Measurements from ENCODE around the gene SMU1.
"Not testable (repeated sequence)": the region's sequence is repeated elsewhere in the genome, so short reads cannot be mapped to it uniquely, and the experiment has no call there.

The SMU1 gene

DNA sequence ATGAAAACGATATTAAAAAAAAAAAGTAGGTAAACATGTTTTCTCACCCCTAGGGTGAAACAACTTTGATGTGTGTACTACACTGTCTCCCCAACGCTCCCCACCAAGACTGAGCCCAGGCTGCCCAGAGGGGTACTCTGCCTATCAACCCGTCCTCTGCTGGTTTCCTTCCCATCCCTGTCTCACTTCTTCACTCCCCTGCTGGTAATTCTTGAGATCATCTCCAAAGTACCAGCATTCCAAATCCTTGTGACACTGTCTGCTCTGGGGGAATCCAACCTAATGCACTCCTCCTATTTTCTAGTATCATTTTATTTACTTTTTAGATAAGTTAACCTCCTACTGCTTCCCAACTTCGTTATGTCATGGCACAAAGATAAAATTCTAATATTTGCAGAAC, 68.7 kb downstream of the SMU1 start:
- DNase-seq, result no peak

DNA sequence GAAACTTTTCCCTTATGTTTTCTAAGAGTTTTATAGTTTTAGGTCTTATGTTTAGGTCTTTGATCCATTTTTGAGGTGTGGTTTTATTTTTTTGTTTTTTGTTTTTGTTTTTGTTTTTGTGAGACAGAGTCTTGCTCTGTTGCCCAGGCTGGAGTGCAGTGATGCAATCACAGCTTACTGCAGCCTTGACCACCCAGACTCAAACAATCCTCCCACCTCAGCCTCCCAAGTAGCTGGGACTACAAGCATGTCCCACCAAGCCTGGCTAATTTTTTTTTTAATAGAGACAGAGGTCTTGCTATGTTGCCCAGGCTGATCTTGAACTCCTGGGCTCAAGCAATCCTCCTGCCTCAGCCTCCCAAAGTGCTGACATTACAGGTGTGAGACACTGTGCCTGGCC, 71.1 kb downstream of the SMU1 start:
- not testable (repeated sequence) for DNase-seq

DNA sequence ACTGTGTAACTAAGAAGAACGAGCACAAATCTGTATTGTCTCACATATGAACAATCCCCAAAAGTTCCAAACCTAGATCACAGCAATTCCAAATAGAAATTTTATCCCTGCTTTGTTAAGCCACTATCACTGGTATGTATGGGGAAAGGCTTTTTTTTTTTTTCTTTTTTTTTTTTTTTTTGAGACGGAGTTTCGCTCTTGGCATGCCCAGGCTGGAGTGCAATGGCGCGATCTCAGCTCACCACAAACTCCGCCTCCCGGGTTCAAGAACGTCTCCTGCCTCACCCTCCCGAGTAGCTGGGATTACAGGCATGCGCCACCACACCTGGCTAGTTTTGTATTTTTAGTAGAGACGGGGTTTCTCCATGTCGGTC, 75.8 kb downstream of the SMU1 start:
- not testable (repeated sequence) for DNase-seq

DNA sequence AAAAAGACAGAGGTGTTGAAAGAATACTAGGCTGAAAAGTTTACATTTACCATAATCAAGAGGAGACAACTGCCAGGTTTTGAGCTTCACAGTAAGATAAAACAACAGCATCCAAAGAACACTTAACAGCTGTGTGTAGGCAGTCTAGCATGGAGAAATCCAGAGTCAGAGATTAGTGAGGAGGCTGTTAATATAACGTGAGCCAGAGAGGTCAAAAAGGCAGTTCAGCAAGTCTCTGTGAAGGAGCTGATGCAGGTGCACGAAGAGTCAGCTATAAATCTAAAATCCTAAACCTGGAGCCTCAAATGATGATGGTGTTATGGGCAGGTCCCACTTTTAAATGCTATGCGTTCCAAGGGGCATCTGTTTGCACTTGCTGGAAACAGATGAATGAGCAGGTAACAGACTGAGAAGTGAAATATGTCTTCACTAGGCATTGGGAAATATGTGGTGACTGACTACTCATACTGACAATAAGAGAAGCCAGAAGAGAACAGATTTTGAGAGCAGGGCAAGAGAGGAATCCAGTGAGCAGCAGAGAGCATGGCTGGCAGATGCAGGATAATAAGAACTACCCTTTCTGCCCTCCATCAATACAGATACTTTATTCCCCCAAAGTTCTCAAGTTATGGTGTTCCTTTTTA, 83.8 kb downstream of the SMU1 start:
- DNase-seq, result no peak

DNA sequence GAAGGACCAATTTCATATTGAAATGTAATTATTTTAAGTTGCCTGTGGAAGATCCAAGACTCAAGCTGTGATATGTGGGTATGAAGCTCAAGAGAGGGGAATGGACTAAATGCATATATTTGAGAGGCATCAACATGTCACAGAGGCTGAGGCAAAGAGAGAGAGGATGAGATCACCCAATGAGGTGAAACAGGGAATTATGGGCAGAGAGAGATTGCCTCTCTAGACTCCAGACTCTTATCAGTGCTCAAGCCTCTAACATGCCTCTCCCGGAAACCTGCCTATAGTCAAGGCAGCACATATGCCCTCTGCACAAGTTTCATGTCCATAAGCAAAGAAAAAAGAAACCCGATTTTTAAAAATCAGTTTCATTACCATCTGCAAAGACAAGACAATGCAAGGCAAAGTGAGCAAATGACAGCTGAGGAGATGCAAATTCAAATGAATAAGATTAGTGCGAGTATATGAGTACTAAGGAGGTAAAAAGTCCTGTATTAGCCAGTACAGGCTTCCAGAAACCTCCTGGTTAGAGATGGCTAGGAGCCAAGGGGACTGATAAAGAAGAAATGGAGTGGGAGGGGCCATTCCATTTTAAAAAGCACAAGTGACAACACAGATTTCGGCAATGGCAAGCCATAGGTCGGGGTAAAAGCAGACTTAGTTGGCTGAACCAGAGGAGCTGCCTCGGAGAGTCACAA, 84.4 kb downstream of the SMU1 start:
- no peak for DNase-seq
